22Rv1 (cell line): ENCODE results near the gene AXIN1.

Experiments
- CTCF ChIP-seq: fragments of 450-650 bp; IDR thresholded peaks from 2 replicates; pipeline ENCODE4 v1.5.1; 2017; ENCODE audit warnings: mild to moderate bottlenecking
- ZFX ChIP-seq: fragments of 450-650 bp; IDR thresholded peaks from 2 replicates; pipeline ENCODE4 v1.6.1; 2017; ENCODE audit warnings: antibody characterized with exemption, borderline replicate concordance

GRCh38 chr16:349211-349610 is 3.3 kb downstream of the AXIN1 start:
- TF ChIP-seq CTCF: no peak
- no peak for TF ChIP-seq ZFX
